GM18505 (cell line): Measurements from ENCODE around the gene KLHL21.

Experiments used
- ATAC-seq: cut with Tn5 transposase; IDR thresholded peaks from one replicate; pipeline ENCODE4 v1.9.1; 2021; ENCODE audit not compliant: unreplicated experiment
- POLR2A ChIP-seq: IDR thresholded peaks from 4 replicates; pipeline ENCODE4 v1.6.1; 2011; ENCODE audit warnings: borderline replicate concordance; ENCODE audit not compliant: insufficient read depth, insufficient read length; ENCODE audit errors: extremely low read depth

The KLHL21 gene

GRCh38 chr1:6621429-6622391 lies 19.0 kb upstream of the KLHL21 start:
- ATAC-seq: no peak
- TF ChIP-seq POLR2A: no peak

GRCh38 chr1:6619045-6619444 lies 16.4 kb upstream of the KLHL21 start:
- TF ChIP-seq POLR2A: no peak
- no peak for ATAC-seq

GRCh38 chr1:6614929-6615785 lies 12.5 kb upstream of the KLHL21 start:
- ATAC-seq: no peak
- no peak for TF ChIP-seq POLR2A

GRCh38 chr1:6614019-6614928 lies 11.6 kb upstream of the KLHL21 start:
- TF ChIP-seq POLR2A: no peak
- no peak for ATAC-seq

- peak; percentile 88 for ATAC-seq
- TF ChIP-seq POLR2A: peak; percentile 19
These were observed 10.8 kb upstream of the KLHL21 start, which contains the start of gene PHF13 for GRCh38 chr1:6613361-6614018. Gene PHF13, plus strand, starts transcription at chr1:6613731. Its CDS starts 336 bp downstream, at chr1:6614067.

GRCh38 chr1:6612641-6613360 lies 10.1 kb upstream of the KLHL21 start:
- peak; percentile 34 for ATAC-seq

GRCh38 chr1:6603915-6604558 lies 1.4 kb upstream of the KLHL21 start:
- ATAC-seq: no peak
- TF ChIP-seq POLR2A: no peak

More at GRCh38 chr1:6612641-6613360, 10.1 kb upstream of the KLHL21 start:
- TF ChIP-seq POLR2A: no peak

GRCh38 chr1:6603238-6603914 lies 707 bp upstream of the KLHL21 start:
- peak; percentile 29 for ATAC-seq

GRCh38 chr1:6601923-6602668 lies 573 bp downstream of the KLHL21 start:
- ATAC-seq: peak; percentile 28
- TF ChIP-seq POLR2A: no peak

More at GRCh38 chr1:6603238-6603914, 707 bp upstream of the KLHL21 start:
- peak; percentile 52 for TF ChIP-seq POLR2A
